Activated CD8-positive, alpha-beta T cell treated with anti-CD3 and anti-CD28 coated beads for 36 hours (primary cell): ENCODE measurements around the gene SUGCT. TPM values are rescaled to one million over a fixed set of nuclear protein-coding genes. Genes with fewer than 3 reads are reported as not detected.

ENCODE experiments used
- ATAC-seq: fragments of 200-7000 bp; cut with Tn5 transposase; one replicate; pipeline ENCODE4 v1.10.0; 2021; ENCODE audit warnings: mild to moderate bottlenecking, moderate library complexity
- CTCF ChIA-PET: fragments of 350-600 bp; sonication (Branson Sonifier 250); formaldehyde crosslinking; loops from one replicate; lab custom pipeline; 2021; ENCODE audit warnings: antibody characterized with exemption; lab: Charles Lee
- POLR2A ChIA-PET: fragments of 350-600 bp; sonication (Branson Sonifier 250); formaldehyde crosslinking; loops from one replicate; lab custom pipeline; 2021; ENCODE audit warnings: antibody characterized with exemption; lab: Charles Lee
- DNase-seq: peaks from one replicate; pipeline ENCODE4 v3.0.0-alpha.2; 2020
- H3K27ac Mint-ChIP-seq: one replicate; pipeline ENCODE4 v1.8.0; 2021; ENCODE audit warnings: mild to moderate bottlenecking, mixed read lengths
- H3K27me3 Mint-ChIP-seq: one replicate; pipeline ENCODE4 v1.8.0; 2021; ENCODE audit warnings: mixed read lengths
- H3K36me3 Mint-ChIP-seq: one replicate; pipeline ENCODE4 v1.8.0; 2021; ENCODE audit warnings: low read depth, mixed read lengths
- H3K4me1 Mint-ChIP-seq: one replicate; pipeline ENCODE4 v1.8.0; 2021; ENCODE audit warnings: low read depth, mixed read lengths
- H3K4me3 Mint-ChIP-seq: one replicate; pipeline ENCODE4 v1.8.0; 2021; ENCODE audit warnings: mild to moderate bottlenecking, moderate library complexity, mixed read lengths
- H3K9me3 Mint-ChIP-seq: one replicate; pipeline ENCODE4 v1.8.0; 2021; ENCODE audit warnings: mixed read lengths
- CTCF ChIP-seq: fragments of 200-600 bp; IDR thresholded peaks from one replicate; pipeline ENCODE4 v1.8.0; 2022; ENCODE audit warnings: antibody characterized with exemption, mild to moderate bottlenecking
- intact Hi-C: fragments of 100-400 bp; cut with micrococcal nuclease; formaldehyde crosslinking; loops from one replicate; pipeline ENCODE4 v1.10.0; 2022
- total RNA-seq, 2 experiments: library from RNA; stranded (reverse); gene quantifications; one replicate each; pipeline ENCODE4 v1.2.3, GENCODE V29; 2021

The SUGCT gene
- total RNA-seq, 2 experiments from 2014 or later, result 1.6 to 2.0 TPM

- intact Hi-C loops, result no loop called here
- POLR2A ChIA-PET, result no interaction called here
- H3K27ac Mint-ChIP-seq, result no peak overlapping the region
- no peak overlapping the region for H3K4me3 Mint-ChIP-seq
- no peak for DNase-seq
- CTCF ChIA-PET, result no interaction called here
- peaks cover 2% of the 10 kb centered on the region for H3K9me3 Mint-ChIP-seq
- no peaks in the 10 kb centered on the region for H3K27me3 Mint-ChIP-seq
- ATAC-seq, result no peak
- TF ChIP-seq CTCF, result no peak
- no peaks in the 10 kb centered on the region for H3K4me1 Mint-ChIP-seq
- no peaks in the 10 kb centered on the region for H3K36me3 Mint-ChIP-seq
These were observed 670.6 kb downstream of the SUGCT start for GRCh38 chr7:40805361-40805760.

- CTCF ChIA-PET, result no interaction called here
- POLR2A ChIA-PET, result no interaction called here
- Mint-ChIP-seq H3K4me3 (no peak overlapping the region), H3K27me3 (no peaks in the 10 kb centered on the region), H3K4me1 (no peaks in the 10 kb centered on the region), H3K9me3 (peaks cover 17% of the 10 kb centered on the region), H3K36me3 (no peaks in the 10 kb centered on the region), H3K27ac (no peak overlapping the region)
- ATAC-seq (no peak), DNase-seq (no peak)
- no peak for TF ChIP-seq CTCF
- intact Hi-C loops, result no loop called here
These were observed 673.7 kb downstream of the SUGCT start for GRCh38 chr7:40808378-40808942.

DNA sequence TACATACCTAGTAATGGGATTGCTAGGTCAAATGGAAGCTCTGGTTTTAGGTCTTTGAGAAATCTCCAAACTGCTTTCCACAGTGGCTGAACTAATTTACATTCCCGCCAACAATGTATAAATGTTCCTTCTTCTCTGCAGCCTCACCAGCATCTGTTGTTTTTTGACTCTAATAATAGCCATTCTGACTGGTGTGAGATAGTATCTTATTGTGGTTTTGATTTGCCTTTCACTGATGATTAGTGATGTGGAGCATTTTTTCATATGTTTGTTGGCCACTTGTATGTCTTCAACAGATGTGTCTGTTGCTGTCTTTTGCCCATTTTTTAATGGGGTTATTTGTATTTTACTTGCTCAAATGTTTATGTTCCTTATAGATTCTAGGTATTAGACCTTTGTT lies 675.5 kb downstream of the SUGCT start:
- POLR2A ChIA-PET, result no interaction called here
- no peak overlapping the region for H3K4me3 Mint-ChIP-seq
- H3K4me1 Mint-ChIP-seq, result no peaks in the 10 kb centered on the region
- H3K27me3 Mint-ChIP-seq, result no peaks in the 10 kb centered on the region
- TF ChIP-seq CTCF, result no peak
- intact Hi-C loops, result no loop called here
- H3K36me3 Mint-ChIP-seq, result no peaks in the 10 kb centered on the region
- CTCF ChIA-PET, result no interaction called here
- DNase-seq (no peak), ATAC-seq (no peak)
- H3K27ac Mint-ChIP-seq, result no peak overlapping the region
- H3K9me3 Mint-ChIP-seq, result peaks cover 17% of the 10 kb centered on the region

GRCh38 chr7:40811666-40812065 lies 676.9 kb downstream of the SUGCT start:
- no peaks in the 10 kb centered on the region for H3K4me1 Mint-ChIP-seq
- H3K4me3 Mint-ChIP-seq, result no peak overlapping the region
- no peak for TF ChIP-seq CTCF
- POLR2A ChIA-PET, result no interaction called here
- DNase-seq, result no peak
- H3K27me3 Mint-ChIP-seq, result no peaks in the 10 kb centered on the region
- no peak overlapping the region for H3K27ac Mint-ChIP-seq
- intact Hi-C loops, result no loop called here
- CTCF ChIA-PET, result no interaction called here
- no peak for ATAC-seq
- peaks cover 17% of the 10 kb centered on the region for H3K9me3 Mint-ChIP-seq
- H3K36me3 Mint-ChIP-seq, result no peaks in the 10 kb centered on the region

DNA sequence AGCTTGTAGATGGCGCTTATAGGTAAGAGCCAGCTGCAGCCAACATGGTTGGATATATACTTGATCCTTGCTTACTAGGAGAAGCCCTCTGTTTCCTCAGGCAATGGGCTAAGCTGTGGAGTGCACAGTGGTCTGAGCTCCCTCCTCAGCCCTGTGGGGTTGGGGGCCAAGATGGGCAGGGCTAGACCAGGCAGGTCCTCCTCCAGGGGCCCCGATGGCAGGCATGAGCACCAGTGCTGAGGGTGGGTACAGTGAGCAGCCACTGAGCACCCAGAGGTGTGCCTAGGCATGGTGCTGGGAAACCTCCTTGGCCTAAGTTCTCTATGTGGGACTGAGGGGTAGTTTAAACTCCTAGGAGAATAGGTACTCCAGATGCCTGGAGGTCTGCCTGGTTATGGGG lies 680.2 kb downstream of the SUGCT start:
- TF ChIP-seq CTCF, result no peak
- no peaks in the 10 kb centered on the region for H3K4me1 Mint-ChIP-seq
- CTCF ChIA-PET, result no interaction called here
- intact Hi-C loops, result no loop called here
- peaks cover 19% of the 10 kb centered on the region for H3K9me3 Mint-ChIP-seq
- ATAC-seq (no peak), DNase-seq (no peak)
- no peaks in the 10 kb centered on the region for H3K27me3 Mint-ChIP-seq
- no peak overlapping the region for H3K4me3 Mint-ChIP-seq
- H3K36me3 Mint-ChIP-seq, result no peaks in the 10 kb centered on the region
- POLR2A ChIA-PET, result no interaction called here
- H3K27ac Mint-ChIP-seq, result no peak overlapping the region
